Measurements from ENCODE around the gene SRP19. TPM values are rescaled to one million over a fixed set of nuclear protein-coding genes. Genes with fewer than 3 reads are reported as not detected.

The SRP19 gene
- total RNA-seq, 4 donors from 2014 or later = 15.7 to 58.6 (median 40.6) TPM

DNA sequence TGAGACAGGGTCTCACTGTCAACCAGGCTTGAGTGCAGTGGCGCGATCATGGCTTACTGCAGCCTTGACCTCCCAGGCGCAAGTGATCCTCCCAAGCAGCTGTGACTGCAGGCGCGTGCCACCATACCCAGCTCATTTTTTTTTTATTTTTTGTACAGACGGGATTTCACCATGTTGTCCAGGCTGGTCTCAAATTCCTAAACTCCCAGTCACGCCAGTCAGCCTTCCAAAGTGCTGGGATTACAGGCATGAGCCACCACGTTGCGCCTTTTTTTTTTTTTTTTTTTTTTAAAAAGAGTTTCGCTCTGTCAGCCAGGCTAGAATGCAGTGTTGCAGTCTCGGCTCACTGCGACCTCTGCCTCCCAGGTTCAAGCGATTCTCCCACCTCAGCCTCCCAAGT lies 27.1 kb upstream of the SRP19 start:
- in situ Hi-C loops (cut with MboI; ENCODE audit: low pct_ligation_motif_present in 1 of 4, low pct_unique_long_range_greater_than_20kb in 1 of 4, low sequenced_read_pairs in 3 of 4) (no loop called here), intact Hi-C loops (cut with DNase I; ENCODE audit: low total_unique reads) (no loop called here)
- peaks cover 0 to 29% (median 3%) of the 10 kb centered on the region in 4 donors for H3K36me3 ChIP-seq
- no peak overlapping the region for H3K27ac ChIP-seq
- H3K4me1 ChIP-seq = no peaks in the 10 kb centered on the region
- 95 to 97% methylated on average over 9 to 13 of the region's 13 CpGs for WGBS, 2 donors (ENCODE audit: low coverage in 1 of 2)
- TF ChIP-seq CTCF (IDR thresholded peaks at IDR 0.05) (no peak), EP300 (IDR thresholded peaks at IDR 0.05; ENCODE audit: low read depth) (no peak), POLR2AphosphoS5 (IDR thresholded peaks at IDR 0.05) (no peak), POLR2A (IDR thresholded peaks at IDR 0.05) (no peak)
- no peaks in the 10 kb centered on the region for H3K9me3 ChIP-seq
- H3K27me3 ChIP-seq = no peaks in the 10 kb centered on the region
- no peak overlapping the region for H3K4me3 ChIP-seq
- DNase-seq = no peak

DNA sequence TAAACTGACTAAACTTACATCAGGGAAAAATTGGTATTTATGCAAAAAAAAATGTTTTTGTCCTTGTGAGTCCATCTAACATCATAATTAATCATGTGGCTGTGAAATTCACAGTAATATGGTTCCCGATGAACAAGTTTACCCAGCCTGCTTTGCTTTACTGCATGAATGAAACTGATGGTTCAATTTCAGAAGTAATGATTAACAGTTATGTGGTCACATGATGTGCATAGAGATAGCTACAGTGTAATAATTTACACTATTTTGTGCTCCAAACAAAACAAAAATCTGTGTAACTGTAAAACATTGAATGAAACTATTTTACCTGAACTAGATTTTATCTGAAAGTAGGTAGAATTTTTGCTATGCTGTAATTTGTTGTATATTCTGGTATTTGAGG lies 16.6 kb upstream of the SRP19 start:
- TF ChIP-seq POLR2AphosphoS5 (IDR thresholded peaks at IDR 0.05) = no peak
- TF ChIP-seq CTCF (IDR thresholded peaks at IDR 0.05) = no peak
- no peak for TF ChIP-seq EP300 (IDR thresholded peaks at IDR 0.05; ENCODE audit: low read depth)
- intact Hi-C loops (cut with DNase I; ENCODE audit: low total_unique reads) = no loop called here
- H3K4me3 ChIP-seq = no peak overlapping the region
- peaks cover 0 to 2% (median 0%) of the 10 kb centered on the region in 4 donors for H3K4me1 ChIP-seq
- WGBS, 2 donors (ENCODE audit: low coverage in 1 of 2) = 81 to 100% methylated on average over 1 of the region's 1 CpG
- H3K27ac ChIP-seq = no peak overlapping the region
- peaks cover 0 to under 1% (median 0%) of the 10 kb centered on the region in 4 donors for H3K36me3 ChIP-seq
- no peak for DNase-seq
- no peaks in the 10 kb centered on the region for H3K9me3 ChIP-seq
- in situ Hi-C loops (cut with MboI; ENCODE audit: low pct_ligation_motif_present in 1 of 4, low pct_unique_long_range_greater_than_20kb in 1 of 4, low sequenced_read_pairs in 3 of 4) = no loop called here
- H3K27me3 ChIP-seq = no peaks in the 10 kb centered on the region

GRCh38 chr5:112846556-112846955 lies 14.5 kb upstream of the SRP19 start:
- no peak overlapping the region for H3K4me3 ChIP-seq
- H3K4me1 ChIP-seq = peaks cover 0 to 2% (median 0%) of the 10 kb centered on the region in 4 donors
- TF ChIP-seq EP300 (IDR thresholded peaks at IDR 0.05; ENCODE audit: low read depth) (no peak), POLR2A (IDR thresholded peaks at IDR 0.05) (no peak), POLR2AphosphoS5 (IDR thresholded peaks at IDR 0.05) (no peak), CTCF (IDR thresholded peaks at IDR 0.05) (no peak)
- H3K27ac ChIP-seq = no peak overlapping the region
- intact Hi-C loops (cut with DNase I; ENCODE audit: low total_unique reads) = no loop called here
- H3K36me3 ChIP-seq = no peaks in the 10 kb centered on the region
- in situ Hi-C loops (cut with MboI; ENCODE audit: low pct_ligation_motif_present in 1 of 4, low pct_unique_long_range_greater_than_20kb in 1 of 4, low sequenced_read_pairs in 3 of 4) = no loop called here
- WGBS, 2 donors (ENCODE audit: low coverage in 1 of 2) = 83 to 89% methylated on average over 1 to 5 of the region's 5 CpGs
- DNase-seq = no peak
- no peaks in the 10 kb centered on the region for H3K27me3 ChIP-seq
- no peaks in the 10 kb centered on the region for H3K9me3 ChIP-seq

DNA sequence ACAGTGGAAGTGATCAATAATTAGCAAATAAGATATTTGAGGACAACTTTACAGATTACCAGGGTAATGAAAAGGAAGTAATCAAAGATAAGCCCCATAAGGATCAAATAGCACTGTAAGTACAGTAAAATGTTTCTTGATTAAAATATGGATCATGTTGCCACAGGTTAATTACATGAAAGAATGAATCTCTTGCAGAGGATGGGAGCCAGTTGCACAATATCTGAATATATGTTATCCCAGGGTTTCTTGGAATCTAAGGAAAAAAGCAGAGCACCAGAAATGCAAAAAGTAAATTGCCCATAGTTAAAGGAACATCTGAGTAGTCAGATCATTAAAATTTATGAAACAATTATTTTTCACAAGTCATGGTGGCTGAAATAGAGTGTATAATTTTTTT lies 13.8 kb upstream of the SRP19 start:
- Histone ChIP-seq H3K4me3 (no peak overlapping the region), H3K36me3 (no peaks in the 10 kb centered on the region), H3K27me3 (no peaks in the 10 kb centered on the region), H3K9me3 (no peaks in the 10 kb centered on the region), H3K4me1 (peaks cover 0 to 2% (median 0%) of the 10 kb centered on the region in 4 donors), H3K27ac (no peak overlapping the region)
- TF ChIP-seq CTCF (IDR thresholded peaks at IDR 0.05) (no peak), POLR2AphosphoS5 (IDR thresholded peaks at IDR 0.05) (no peak), EP300 (IDR thresholded peaks at IDR 0.05; ENCODE audit: low read depth) (no peak), POLR2A (IDR thresholded peaks at IDR 0.05) (no peak)
- intact Hi-C loops (cut with DNase I; ENCODE audit: low total_unique reads) (no loop called here), in situ Hi-C loops (cut with MboI; ENCODE audit: low pct_ligation_motif_present in 1 of 4, low pct_unique_long_range_greater_than_20kb in 1 of 4, low sequenced_read_pairs in 3 of 4) (no loop called here)
- no peak for DNase-seq

All from transverse colon (tissue), 4 donors.